Neuronal stem cell (in vitro differentiated cells): ENCODE measurements around the gene CACNA1C.

Experiments
- DNase-seq: peaks from one replicate; pipeline ENCODE4 v3.0.0-alpha.2; 2013; ENCODE audit warnings: low spot score
- H2AFZ ChIP-seq: one replicate; pipeline ENCODE4 v1.6.1; 2013; ENCODE audit warnings: mild to moderate bottlenecking, low read length, inconsistent platforms
- H2AK5ac ChIP-seq: 2 replicates; pipeline ENCODE4 v1.6.1; 2013; ENCODE audit warnings: low read depth, mild to moderate bottlenecking, inconsistent platforms, low read length, moderate library complexity, mixed read lengths
- H2BK120ac ChIP-seq: 2 replicates; pipeline ENCODE4 v1.6.1; 2013; ENCODE audit warnings: low read depth, mild to moderate bottlenecking, inconsistent platforms, low read length, moderate library complexity, mixed read lengths
- H2BK12ac ChIP-seq: one replicate; pipeline ENCODE4 v1.6.1; 2013; ENCODE audit warnings: low read length, inconsistent platforms
- H2BK15ac ChIP-seq: 2 replicates; pipeline ENCODE4 v1.6.1; 2013; ENCODE audit warnings: mild to moderate bottlenecking, low read length, inconsistent platforms, mixed read lengths
- H2BK5ac ChIP-seq: one replicate; pipeline ENCODE4 v1.6.1; 2013; ENCODE audit warnings: inconsistent platforms, mild to moderate bottlenecking, low read length, moderate library complexity
- H3K14ac ChIP-seq: one replicate; pipeline ENCODE4 v1.6.1; 2013; ENCODE audit warnings: low read length, inconsistent platforms
- H3K18ac ChIP-seq: 2 replicates; pipeline ENCODE4 v1.6.1; 2013; ENCODE audit warnings: low read length, inconsistent platforms
- H3K23ac ChIP-seq: 2 replicates; pipeline ENCODE4 v1.6.1; 2013; ENCODE audit warnings: low read depth, mild to moderate bottlenecking, mixed read lengths, low read length, inconsistent platforms; ENCODE audit not compliant: poor library complexity
- H3K27ac ChIP-seq: replicated peaks from 3 replicates; pipeline ENCODE4 v1.5.1; 2013; ENCODE audit warnings: low read length, inconsistent platforms
- H3K27me3 ChIP-seq, 3 experiments: 2 replicates each; pipeline ENCODE4 v1.6.1; 2013; ENCODE audit warnings: low read length in 3 of 3, mild to moderate bottlenecking in 2 of 3, inconsistent platforms in 1 of 3, low read depth in 1 of 3, mixed read lengths in 1 of 3, moderate library complexity in 1 of 3; ENCODE audit not compliant: control insufficient read depth in 3 of 3, insufficient read depth in 3 of 3
- H3K36me3 ChIP-seq, 2 donors: replicated peaks in 1 of 2; 2 replicates each; pipeline ENCODE4 v1.6.1; 2013; ENCODE audit warnings: low read length in 2 of 2; ENCODE audit not compliant: control insufficient read depth in 2 of 2, insufficient read depth in 2 of 2
- H3K4ac ChIP-seq: 2 replicates; pipeline ENCODE4 v1.6.1; 2013; ENCODE audit warnings: inconsistent platforms, mild to moderate bottlenecking, low read length, moderate library complexity
- H3K4me1 ChIP-seq, 2 donors: 1 replicate in 1 of 2; 2 replicates in 1 of 2; pipeline ENCODE4 v1.6.1; 2013; ENCODE audit warnings: low read length in 2 of 2, low read depth in 1 of 2; ENCODE audit not compliant: control insufficient read depth in 2 of 2, insufficient read depth in 1 of 2
- H3K4me2 ChIP-seq: one replicate; pipeline ENCODE4 v1.6.1; 2013; ENCODE audit warnings: mild to moderate bottlenecking, low read length, inconsistent platforms; ENCODE audit not compliant: insufficient read depth, poor library complexity, severe bottlenecking
- H3K4me3 ChIP-seq, 2 donors: 2 replicates each; pipeline ENCODE4 v1.5.1; 2013; ENCODE audit warnings: low read length in 2 of 2, mild to moderate bottlenecking in 2 of 2, inconsistent platforms in 1 of 2, moderate library complexity in 1 of 2
- H3K79me1 ChIP-seq: one replicate; pipeline ENCODE4 v1.6.1; 2013; ENCODE audit warnings: low read depth, mild to moderate bottlenecking, inconsistent platforms, low read length, moderate library complexity
- H3K9ac ChIP-seq: one replicate; pipeline ENCODE4 v1.6.1; 2013; ENCODE audit warnings: mild to moderate bottlenecking, low read depth, low read length, inconsistent platforms; ENCODE audit not compliant: poor library complexity
- H3K9me3 ChIP-seq, 2 donors: replicated peaks in 1 of 2; 2 replicates each; pipeline versions ENCODE3 to v1.6.1; 2013; ENCODE audit warnings: low read length in 2 of 2, mild to moderate bottlenecking in 2 of 2, inconsistent platforms in 1 of 2, low read depth in 1 of 2, mixed read lengths in 1 of 2, moderate library complexity in 1 of 2; ENCODE audit not compliant: control insufficient read depth in 2 of 2, insufficient read depth in 1 of 2
- H4K8ac ChIP-seq: one replicate; pipeline ENCODE4 v1.6.1; 2013; ENCODE audit warnings: low read depth, mild to moderate bottlenecking, inconsistent platforms, low read length, moderate library complexity
- H4K91ac ChIP-seq: one replicate; pipeline ENCODE4 v1.6.1; 2013; ENCODE audit warnings: low read length, low read depth, mild to moderate bottlenecking, inconsistent platforms; ENCODE audit not compliant: poor library complexity
- WGBS, 2 donors: extraction: QIAGEN DNeasy Blood & Tissue Kit; methylation state at CpG; one replicate each; pipeline ENCODE4 v1.1.7; 2013; ENCODE audit warnings: missing lambda C conversion rate in 2 of 2, mixed read lengths in 1 of 2; ENCODE audit not compliant: insufficient read length in 2 of 2, insufficient replicate concordance in 1 of 2; ENCODE audit errors: extremely low coverage in 2 of 2; 5-methylcytosine and 5-hydroxymethylcytosine counted together

The CACNA1C gene

GRCh38 chr12:2445968-2446367 is 393.2 kb downstream of the CACNA1C start:
- Histone ChIP-seq H2BK5ac (no peak overlapping the region), H3K18ac (no peak overlapping the region), H3K4ac (no peak overlapping the region), H2BK15ac (no peak overlapping the region), H2BK120ac (no peak overlapping the region), H2AFZ (no peak overlapping the region), H3K23ac (no peak overlapping the region), H3K9ac (no peak overlapping the region), H3K4me3 (no peak overlapping the region), H4K8ac (no peak overlapping the region), H4K91ac (no peak overlapping the region), H3K36me3 (peaks cover 0 to 2% of the 10 kb centered on the region in 2 donors), H3K9me3 (no peaks in the 10 kb centered on the region), H2AK5ac (no peak overlapping the region), H3K14ac (no peak overlapping the region), H3K4me2 (no peak overlapping the region), H2BK12ac (no peak overlapping the region), H3K27ac (no peak overlapping the region), H3K27me3 (no peaks in the 10 kb centered on the region), H3K4me1 (peaks cover 0 to 3% of the 10 kb centered on the region in 2 donors), H3K79me1 (peaks cover 2% of the 10 kb centered on the region)
- no peak for DNase-seq
- WGBS, 2 donors = 100% methylated on average over 1 of the region's 1 CpG; no CpG with 5 or more reads in 1 of the 2 donors

GRCh38 chr12:2447861-2448260 is 395.1 kb downstream of the CACNA1C start:
- Histone ChIP-seq H3K36me3 (peaks cover 0 to 2% of the 10 kb centered on the region in 2 donors), H2BK5ac (peak overlapping the region; percentile 40), H2BK12ac (no peak overlapping the region), H3K18ac (peak overlapping the region; percentile 81), H4K91ac (no peak overlapping the region), H3K27me3 (no peaks in the 10 kb centered on the region), H2BK120ac (no peak overlapping the region), H2BK15ac (no peak overlapping the region), H3K14ac (no peak overlapping the region), H3K23ac (no peak overlapping the region), H2AFZ (no peak overlapping the region), H3K9ac (no peak overlapping the region), H3K4ac (no peak overlapping the region), H3K27ac (no peak overlapping the region), H3K4me3 (peak overlapping the region in 1 of 2 donors; percentile 37), H4K8ac (no peak overlapping the region), H3K4me2 (no peak overlapping the region), H3K4me1 (peaks cover 0 to 3% of the 10 kb centered on the region in 2 donors), H3K79me1 (peaks cover 2% of the 10 kb centered on the region), H3K9me3 (no peaks in the 10 kb centered on the region), H2AK5ac (no peak overlapping the region)
- no CpG with 5 or more reads among the region's 10 CpGs for WGBS, 2 donors
- no peak for DNase-seq

- WGBS, 2 donors = no CpG with 5 or more reads among the region's 6 CpGs
- DNase-seq = no peak
- no peak overlapping the region for H3K23ac ChIP-seq
Observed at GRCh38 chr12:2449586-2449985, 396.8 kb downstream of the CACNA1C start.

GRCh38 chr12:2450553-2450952 is 397.8 kb downstream of the CACNA1C start:
- Histone ChIP-seq H3K23ac (no peak overlapping the region), H3K4me3 (no peak overlapping the region), H3K14ac (no peak overlapping the region), H3K18ac (no peak overlapping the region), H2AFZ (no peak overlapping the region), H2BK15ac (no peak overlapping the region), H2AK5ac (no peak overlapping the region), H2BK120ac (no peak overlapping the region), H3K9me3 (no peaks in the 10 kb centered on the region), H3K4me1 (peaks cover 0 to 3% of the 10 kb centered on the region in 2 donors), H3K9ac (no peak overlapping the region), H3K4ac (no peak overlapping the region), H2BK12ac (no peak overlapping the region), H3K4me2 (no peak overlapping the region), H3K27me3 (peaks cover 0 to 1% (median 0%) of the 10 kb centered on the region in 3 experiments), H2BK5ac (no peak overlapping the region), H4K8ac (no peak overlapping the region), H3K79me1 (peaks cover 2% of the 10 kb centered on the region), H3K27ac (no peak overlapping the region), H3K36me3 (peaks cover 0 to 2% of the 10 kb centered on the region in 2 donors), H4K91ac (no peak overlapping the region)
- no peak for DNase-seq
- no CpG with 5 or more reads among the region's 9 CpGs for WGBS, 2 donors

More at GRCh38 chr12:2449586-2449985, 396.8 kb downstream of the CACNA1C start:
- no peak overlapping the region for H3K14ac ChIP-seq
- peaks cover 0 to 2% of the 10 kb centered on the region in 2 donors for H3K36me3 ChIP-seq
- no peak overlapping the region for H2BK5ac ChIP-seq
- peaks cover 0 to 3% of the 10 kb centered on the region in 2 donors for H3K4me1 ChIP-seq
- H2BK15ac ChIP-seq = no peak overlapping the region
- no peak overlapping the region for H3K18ac ChIP-seq
- H2BK120ac ChIP-seq = no peak overlapping the region
- H3K9me3 ChIP-seq = no peaks in the 10 kb centered on the region
- no peak overlapping the region for H3K4me3 ChIP-seq
- no peak overlapping the region for H3K4ac ChIP-seq
- no peak overlapping the region for H2AK5ac ChIP-seq
- no peak overlapping the region for H3K27ac ChIP-seq
- no peak overlapping the region for H4K8ac ChIP-seq
- no peak overlapping the region for H3K9ac ChIP-seq
- H2AFZ ChIP-seq = no peak overlapping the region
- H4K91ac ChIP-seq = no peak overlapping the region
- no peak overlapping the region for H2BK12ac ChIP-seq
- peaks cover 2% of the 10 kb centered on the region for H3K79me1 ChIP-seq
- H3K27me3 ChIP-seq = no peaks in the 10 kb centered on the region
- no peak overlapping the region for H3K4me2 ChIP-seq
